ENCODE data around the gene CD22. TPM values are rescaled to one million over a fixed set of nuclear protein-coding genes. Genes with fewer than 3 reads are reported as not detected.

CD22 gene
- total RNA-seq (1.2 TPM in 1 of 2 replicates, not detected in the other), polyA plus RNA-seq (0.15 and 0.95 TPM in 2 replicates), polyA minus RNA-seq (ENCODE audit: low replicate concordance) (4.0 TPM in 1 of 2 replicates, not detected in the other)
- polyA plus RNA-seq (2012) = 0.66 and 0.95 TPM in 2 replicates

DNA sequence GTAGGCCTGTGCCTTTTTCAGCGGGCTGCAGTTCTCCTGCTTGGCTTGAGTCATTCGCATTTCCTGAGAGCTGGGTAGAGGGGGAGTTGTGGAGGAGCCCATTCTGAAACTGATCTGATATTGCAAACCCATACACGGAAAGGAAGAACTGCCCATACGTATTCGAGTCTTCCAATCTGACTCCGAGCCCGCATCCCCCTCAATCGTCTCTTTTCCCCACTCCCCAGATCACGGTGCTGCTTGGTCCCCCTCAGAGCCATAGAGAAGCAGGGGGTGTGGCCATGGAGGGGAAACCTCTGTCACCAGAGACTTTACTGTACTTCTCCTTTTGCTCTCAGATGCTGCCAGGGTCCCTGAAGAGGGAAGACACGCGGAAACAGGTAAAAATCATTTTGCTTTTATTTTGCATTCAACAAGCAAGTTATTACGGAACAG, at the start of gene CD22:
TSS of gene CD22 (plus strand) at position 337 of the 435 bp plus-strand sequence. CDS start 2,854 bp downstream, outside the sequence.
- Histone ChIP-seq H3K4me3 (replicated peaks in 1 of 4; ENCODE audit: control extremely low read depth in 1 of 4, insufficient read depth in 1 of 4, low read depth in 3 of 4, low read length in 4 of 4) (no peak within 1 kb of the TSS), H3K36me3 (ENCODE audit: control insufficient read depth, insufficient read depth, low read length) (no peaks in the 10 kb centered on the region), H3K4me1 (ENCODE audit: control insufficient read depth, extremely low read depth, insufficient read depth, low read length) (no peaks in the 10 kb centered on the region), H3K4me2 (ENCODE audit: extremely low read depth, insufficient read depth, low read length) (no peak within 1 kb of the TSS), H4K20me1 (ENCODE audit: control insufficient read depth, extremely low read depth, insufficient read depth, low read length) (no peaks in the 10 kb centered on the region), H3K27ac (ENCODE audit: insufficient read depth, low read length) (no peak within 1 kb of the TSS), H3K79me2 (ENCODE audit: control insufficient read depth, insufficient read depth, low read length) (no peaks in the 10 kb centered on the region), H3K9ac (ENCODE audit: insufficient read depth, low read length) (no peak within 1 kb of the TSS), H2AFZ (ENCODE audit: low read length) (no peak within 1 kb of the TSS), H3K27me3 (ENCODE audit: control insufficient read depth, insufficient read depth, low read length) (no peaks in the 10 kb centered on the region), H3K9me3 (ENCODE audit: control insufficient read depth, insufficient read depth, low read depth, low read length) (no peaks in the 10 kb centered on the region)
- no peak for TF ChIP-seq CTCF (conservative IDR thresholded peaks at IDR 0.05 in 1 of 2, IDR thresholded peaks at IDR 0.05 in 1 of 2; ENCODE audit: low read depth in 1 of 2, low read length in 2 of 2)
- no peak for TF ChIP-seq EZH2 (IDR thresholded peaks at IDR 0.05; ENCODE audit: low read length, missing control alignments)
- no peak for DNase-seq (ENCODE audit: low read depth in 2 of 2)

DNA sequence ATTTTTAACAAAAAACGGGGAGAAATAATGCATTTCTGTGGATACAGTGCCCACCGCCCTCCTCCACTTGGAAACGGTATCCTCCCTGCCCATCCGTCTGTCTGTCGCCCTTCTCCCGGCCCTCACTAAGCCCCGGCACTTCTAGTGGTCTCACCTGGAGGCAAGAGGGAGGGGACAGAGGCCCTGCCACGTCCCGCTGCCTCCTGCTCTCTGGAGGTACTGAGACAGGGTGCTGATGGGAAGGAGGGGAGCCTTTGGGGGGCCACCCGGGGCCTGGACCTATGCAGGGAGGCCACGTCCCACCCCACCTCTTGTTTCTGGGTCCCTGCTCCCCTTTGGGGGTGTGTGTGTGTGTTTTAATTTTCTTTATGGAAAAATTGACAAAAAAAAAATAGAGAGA, 49.6 kb upstream of the CD22 start:
- Histone ChIP-seq H4K20me1 (ENCODE audit: control insufficient read depth, extremely low read depth, insufficient read depth, low read length) (no peaks in the 10 kb centered on the region), H3K9ac (ENCODE audit: insufficient read depth, low read length) (no peak overlapping the region), H3K79me2 (ENCODE audit: control insufficient read depth, insufficient read depth, low read length) (no peaks in the 10 kb centered on the region), H3K4me3 (replicated peaks in 1 of 4; ENCODE audit: control extremely low read depth in 1 of 4, insufficient read depth in 1 of 4, low read depth in 3 of 4, low read length in 4 of 4) (no peak overlapping the region), H3K36me3 (ENCODE audit: control insufficient read depth, insufficient read depth, low read length) (peaks cover 7% of the 10 kb centered on the region), H3K4me1 (ENCODE audit: control insufficient read depth, extremely low read depth, insufficient read depth, low read length) (no peaks in the 10 kb centered on the region), H3K4me2 (ENCODE audit: extremely low read depth, insufficient read depth, low read length) (no peak overlapping the region), H2AFZ (ENCODE audit: low read length) (no peak overlapping the region), H3K27ac (ENCODE audit: insufficient read depth, low read length) (no peak overlapping the region), H3K9me3 (ENCODE audit: control insufficient read depth, insufficient read depth, low read depth, low read length) (no peaks in the 10 kb centered on the region), H3K27me3 (ENCODE audit: control insufficient read depth, insufficient read depth, low read length) (no peaks in the 10 kb centered on the region)
- no peak for DNase-seq (ENCODE audit: low read depth in 2 of 2)
- TF ChIP-seq EZH2 (IDR thresholded peaks at IDR 0.05; ENCODE audit: low read length, missing control alignments) (no peak), CTCF (conservative IDR thresholded peaks at IDR 0.05 in 1 of 2, IDR thresholded peaks at IDR 0.05 in 1 of 2; ENCODE audit: low read depth in 1 of 2, low read length in 2 of 2) (no peak)

DNA sequence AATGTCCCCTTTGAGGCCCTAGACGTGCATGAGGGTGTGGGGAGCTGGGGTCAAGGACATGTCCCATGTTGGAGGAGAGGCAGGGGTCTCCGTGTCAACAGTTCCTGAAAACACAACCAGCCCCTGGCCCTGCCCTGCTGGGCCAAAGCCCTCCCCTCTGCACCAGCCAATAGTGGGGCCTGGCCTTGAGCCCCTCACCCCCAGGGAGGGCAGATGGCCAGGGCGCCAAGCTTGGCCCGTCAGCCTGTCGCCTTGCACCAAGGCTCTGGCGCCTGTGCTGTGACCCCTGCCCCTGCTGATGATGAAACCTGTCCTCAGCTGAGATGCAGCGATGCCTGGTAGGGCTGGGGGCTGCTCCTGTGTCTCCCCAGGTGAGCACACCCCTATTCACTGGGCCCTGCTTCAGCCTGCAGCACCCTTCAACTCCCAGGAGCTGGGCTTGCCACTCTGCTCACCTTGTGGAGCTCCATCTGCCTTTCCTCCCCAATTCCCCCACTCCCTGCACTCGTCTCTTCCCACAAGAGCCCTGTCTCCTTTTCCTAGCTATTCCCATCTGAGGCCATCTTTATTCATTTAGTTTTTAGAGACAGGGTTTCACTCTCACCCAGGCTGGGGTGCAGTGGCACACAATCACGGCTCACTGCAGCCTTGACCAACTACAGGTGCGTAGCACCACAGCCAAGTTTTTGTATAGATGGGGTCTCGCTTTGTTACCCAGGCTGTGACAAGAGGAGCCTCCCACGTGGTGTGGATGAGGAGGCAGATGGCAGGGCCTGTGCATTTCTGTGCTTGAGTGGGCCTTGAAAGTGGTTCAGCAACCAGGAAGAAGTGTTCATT, 48.8 kb upstream of the CD22 start:
- H3K4me1 ChIP-seq (ENCODE audit: control insufficient read depth, extremely low read depth, insufficient read depth, low read length) = no peaks in the 10 kb centered on the region
- H3K79me2 ChIP-seq (ENCODE audit: control insufficient read depth, insufficient read depth, low read length) = no peaks in the 10 kb centered on the region
- H3K36me3 ChIP-seq (ENCODE audit: control insufficient read depth, insufficient read depth, low read length) = peaks cover 7% of the 10 kb centered on the region
- no peak overlapping the region for H3K4me3 ChIP-seq (replicated peaks in 1 of 4; ENCODE audit: control extremely low read depth in 1 of 4, insufficient read depth in 1 of 4, low read depth in 3 of 4, low read length in 4 of 4)
- H3K9me3 ChIP-seq (ENCODE audit: control insufficient read depth, insufficient read depth, low read depth, low read length) = no peaks in the 10 kb centered on the region
- H2AFZ ChIP-seq (ENCODE audit: low read length) = no peak overlapping the region
- DNase-seq (ENCODE audit: low read depth in 2 of 2) = no peak
- no peak overlapping the region for H3K9ac ChIP-seq (ENCODE audit: insufficient read depth, low read length)
- TF ChIP-seq CTCF (conservative IDR thresholded peaks at IDR 0.05 in 1 of 2, IDR thresholded peaks at IDR 0.05 in 1 of 2; ENCODE audit: low read depth in 1 of 2, low read length in 2 of 2) (no peak), EZH2 (IDR thresholded peaks at IDR 0.05; ENCODE audit: low read length, missing control alignments) (no peak)
- H4K20me1 ChIP-seq (ENCODE audit: control insufficient read depth, extremely low read depth, insufficient read depth, low read length) = no peaks in the 10 kb centered on the region
- H3K27ac ChIP-seq (ENCODE audit: insufficient read depth, low read length) = no peak overlapping the region
- H3K4me2 ChIP-seq (ENCODE audit: extremely low read depth, insufficient read depth, low read length) = no peak overlapping the region
- no peaks in the 10 kb centered on the region for H3K27me3 ChIP-seq (ENCODE audit: control insufficient read depth, insufficient read depth, low read length)

Data from fibroblast of lung (primary cell).